LNCAP (cell line): ENCODE measurements around the gene SPON1.

ENCODE experiments used
- CTCF ChIP-seq: fragments of 450-650 bp; IDR thresholded peaks from 2 replicates; pipeline ENCODE4 v1.5.1; 2017; ENCODE audit warnings: mild to moderate bottlenecking

SPON1 gene

GRCh38 chr11:14244926-14245325 lies 282.4 kb downstream of the SPON1 start:
- no peak for TF ChIP-seq CTCF

- TF ChIP-seq CTCF: no peak
Measured at GRCh38 chr11:14245444-14245843, 282.9 kb downstream of the SPON1 start.

GRCh38 chr11:14248580-14248981 lies 286.1 kb downstream of the SPON1 start:
- no peak for TF ChIP-seq CTCF

GRCh38 chr11:14249121-14249963 lies 286.8 kb downstream of the SPON1 start:
- peak; percentile 79 for TF ChIP-seq CTCF

- TF ChIP-seq CTCF: no peak
Measured at GRCh38 chr11:14251754-14252153, 289.2 kb downstream of the SPON1 start.

GRCh38 chr11:14253421-14253820 lies 290.9 kb downstream of the SPON1 start:
- TF ChIP-seq CTCF: no peak

- TF ChIP-seq CTCF: no peak
Measured at GRCh38 chr11:14253840-14254239, 291.3 kb downstream of the SPON1 start.
